Embryonic facial prominence (tissue), 1 donor: ENCODE results near the gene UTP25.
"Not testable (repeated sequence)": the region's sequence is repeated elsewhere in the genome, so short reads cannot be mapped to it uniquely, and the experiment has no call there.

Experiments used
- DNase-seq: peaks from one replicate; pipeline ENCODE4 v3.0.0-alpha.2; 2016; ENCODE audit errors: extremely low spot score

Gene UTP25

GRCh38 chr1:209871430-209871829 is 43.7 kb downstream of the UTP25 start:
- DNase-seq: no peak

- no peak for DNase-seq
Measured at GRCh38 chr1:209873067-209873799, 45.5 kb downstream of the UTP25 start.

GRCh38 chr1:209875515-209875914 is 47.7 kb downstream of the UTP25 start:
- no peak for DNase-seq

- DNase-seq: no peak
Measured at GRCh38 chr1:209876078-209876800, 48.5 kb downstream of the UTP25 start.

GRCh38 chr1:209877087-209877764 is 49.5 kb downstream of the UTP25 start:
- DNase-seq: no peak

GRCh38 chr1:209878964-209879363 is 51.2 kb downstream of the UTP25 start:
- DNase-seq: no peak

GRCh38 chr1:209879539-209879938 is 51.8 kb downstream of the UTP25 start:
- DNase-seq: no peak

DNA sequence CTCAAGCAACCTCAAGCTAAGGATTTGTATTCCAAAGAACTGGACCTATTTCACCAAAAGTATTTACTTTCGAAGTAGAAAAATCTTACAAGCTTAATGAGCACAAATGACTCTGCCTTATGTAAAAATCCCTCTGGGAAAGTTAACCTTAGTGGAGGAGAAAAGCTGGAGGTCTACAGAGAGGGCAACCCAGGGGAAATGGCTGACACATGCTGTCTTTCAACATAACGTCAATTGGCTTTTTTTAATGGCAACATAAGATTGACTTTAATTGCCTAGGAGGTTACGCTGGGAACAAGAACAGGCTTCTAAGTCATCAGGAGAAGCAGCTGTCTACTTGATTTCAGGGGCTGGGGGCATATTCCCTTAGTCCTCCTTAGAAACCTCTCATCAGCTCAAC is 52.3 kb downstream of the UTP25 start:
- DNase-seq: no peak

- DNase-seq: no peak
Measured at GRCh38 chr1:209881619-209882018, 53.8 kb downstream of the UTP25 start.

DNA sequence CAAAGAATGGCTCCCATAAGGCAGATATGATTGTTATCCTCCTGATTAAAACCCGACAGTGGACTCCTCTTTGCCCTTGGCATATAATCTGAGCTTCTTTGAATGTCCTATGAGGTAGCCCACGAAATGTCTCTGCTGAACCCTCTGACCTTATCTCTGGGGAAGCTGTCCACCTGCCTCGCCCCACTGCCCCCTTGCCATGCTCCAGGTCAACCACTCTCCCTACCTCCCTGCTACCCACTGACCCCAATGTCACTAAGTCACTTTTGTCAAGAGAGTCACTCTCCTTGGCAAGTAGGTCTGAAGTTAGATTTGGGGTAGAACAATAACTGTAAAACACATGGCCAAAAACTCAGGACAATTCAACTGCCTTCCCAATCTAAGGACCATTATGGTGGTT is 54.5 kb downstream of the UTP25 start:
- no peak for DNase-seq

GRCh38 chr1:209882942-209883340 is 55.2 kb downstream of the UTP25 start:
- no peak for DNase-seq

DNA sequence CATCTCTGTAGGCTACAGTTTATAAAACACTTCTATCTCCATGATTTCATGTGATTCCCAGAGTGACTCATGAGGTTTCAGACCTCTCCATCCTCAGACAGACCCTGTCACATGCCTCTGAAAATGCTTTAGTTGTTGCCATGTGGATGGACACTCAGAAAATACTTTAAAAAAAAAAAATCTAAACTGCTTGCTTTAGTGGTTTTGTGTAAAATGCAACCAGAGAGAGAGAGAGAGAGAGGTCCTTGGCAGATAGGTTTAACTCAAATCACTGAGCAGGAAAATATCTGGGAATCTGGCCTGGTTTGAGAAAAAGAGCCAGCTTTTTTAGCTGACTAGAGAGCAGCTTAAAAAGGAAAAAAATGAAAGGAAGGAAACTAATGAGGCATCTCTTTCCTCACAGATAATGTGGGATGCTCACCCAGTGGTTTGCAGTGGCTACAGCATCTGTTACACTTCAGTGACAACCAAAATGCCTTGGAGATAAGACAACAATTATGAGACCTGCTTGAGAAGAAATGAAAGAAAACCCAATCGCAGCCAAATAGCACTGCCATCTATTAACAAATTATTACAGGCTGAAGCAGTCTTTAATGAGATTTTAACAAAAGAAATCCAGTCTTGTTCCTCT is 55.7 kb downstream of the UTP25 start:
- DNase-seq: peak; percentile 4

DNA sequence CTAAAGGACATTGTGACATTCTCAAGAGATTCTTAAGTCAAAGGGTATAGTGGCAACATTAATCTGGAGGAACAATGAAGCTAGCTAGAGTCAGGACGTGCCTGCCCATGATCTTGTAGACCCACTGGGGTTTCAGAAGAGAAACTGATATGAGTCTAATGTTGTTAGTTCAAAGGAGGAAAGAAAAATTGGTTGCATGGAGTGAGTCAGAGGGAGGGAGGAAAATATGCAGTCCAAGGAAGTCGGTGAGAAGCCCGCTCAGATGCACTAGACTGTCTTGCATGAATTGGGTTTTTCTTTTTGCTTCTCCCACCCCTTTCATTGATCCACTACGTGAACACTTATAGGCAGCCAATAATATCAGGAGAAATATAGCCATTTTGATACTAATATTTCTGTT is 56.5 kb downstream of the UTP25 start:
- DNase-seq: peak; percentile 3

DNA sequence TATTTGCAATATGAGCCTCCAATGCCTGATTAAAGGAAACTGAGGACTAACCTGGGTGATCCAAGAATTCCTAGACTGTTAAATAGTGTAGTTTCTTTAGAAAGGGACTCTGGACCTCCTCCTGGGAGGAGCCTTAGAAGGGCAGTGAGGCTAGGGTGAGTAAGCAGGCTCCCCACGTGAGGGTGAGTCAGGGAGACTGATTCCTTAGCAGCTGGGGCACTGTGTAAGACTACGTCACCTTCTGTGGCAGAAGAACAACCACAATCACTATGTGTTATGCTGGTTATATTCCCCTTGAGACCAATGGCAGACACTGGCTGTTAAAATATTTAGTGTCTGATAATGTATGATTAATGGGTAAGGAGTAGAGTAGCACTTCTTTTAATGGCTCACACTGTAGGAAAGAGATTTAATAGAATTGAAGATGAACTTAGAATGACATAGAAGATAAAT is 56.9 kb downstream of the UTP25 start:
- DNase-seq: peak; percentile 3

GRCh38 chr1:209885403-209886218 is 57.8 kb downstream of the UTP25 start:
- DNase-seq: peak; percentile 4

DNA sequence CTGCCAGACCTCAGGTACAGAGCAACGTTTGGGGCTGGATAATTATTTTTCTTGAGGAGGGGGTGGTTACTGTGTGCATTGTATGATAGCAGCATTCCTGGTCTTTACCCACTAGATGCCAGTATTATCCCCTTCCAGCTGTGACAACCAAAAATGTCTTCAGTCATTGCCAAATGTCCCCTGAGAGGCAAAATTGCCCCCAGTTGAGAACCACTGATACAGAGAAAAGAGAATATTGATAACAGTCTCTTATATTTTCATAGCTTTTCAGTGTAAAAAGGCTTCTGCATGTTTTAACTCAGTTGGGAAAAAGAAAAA is 58.4 kb downstream of the UTP25 start:
- peak; percentile 0 for DNase-seq

DNA sequence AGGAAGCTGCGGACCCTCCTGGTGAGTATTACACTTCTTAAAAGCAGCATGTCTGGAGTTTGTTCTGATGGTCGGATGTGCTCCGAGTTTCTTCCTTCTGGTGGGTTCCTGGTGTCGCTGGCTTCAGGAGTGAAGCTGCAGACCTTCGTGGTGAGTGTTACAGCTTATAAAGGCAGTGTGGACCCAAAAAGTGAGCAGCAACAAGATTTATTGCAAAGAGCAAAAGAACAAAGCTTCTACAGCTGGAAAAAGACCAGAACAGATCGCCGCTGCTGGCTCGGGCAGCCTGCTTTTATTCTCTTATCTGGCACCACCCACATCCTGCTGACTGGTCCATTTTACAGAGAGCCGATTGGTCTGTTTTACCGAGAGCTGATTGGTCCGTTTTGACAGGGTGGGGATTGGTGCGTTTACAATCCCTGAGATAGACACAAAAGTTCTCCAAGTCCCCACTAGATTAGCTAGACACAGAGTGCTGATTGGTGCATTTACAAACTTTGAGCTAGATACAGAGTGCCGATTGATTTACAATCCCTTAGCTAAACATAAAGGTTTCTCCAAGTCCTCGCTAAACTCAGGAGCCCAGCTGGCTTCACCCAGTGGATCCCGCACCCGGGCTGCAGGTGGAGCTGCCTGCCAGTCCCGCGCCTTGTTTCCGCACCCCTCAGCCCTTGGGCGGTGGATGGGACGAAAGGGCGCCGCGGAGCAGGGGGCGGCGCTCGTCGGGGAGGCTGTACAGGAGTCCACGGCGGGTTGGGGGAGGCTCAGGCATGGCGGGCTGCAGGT is 60.7 kb downstream of the UTP25 start:
- DNase-seq: not testable (repeated sequence)

DNA sequence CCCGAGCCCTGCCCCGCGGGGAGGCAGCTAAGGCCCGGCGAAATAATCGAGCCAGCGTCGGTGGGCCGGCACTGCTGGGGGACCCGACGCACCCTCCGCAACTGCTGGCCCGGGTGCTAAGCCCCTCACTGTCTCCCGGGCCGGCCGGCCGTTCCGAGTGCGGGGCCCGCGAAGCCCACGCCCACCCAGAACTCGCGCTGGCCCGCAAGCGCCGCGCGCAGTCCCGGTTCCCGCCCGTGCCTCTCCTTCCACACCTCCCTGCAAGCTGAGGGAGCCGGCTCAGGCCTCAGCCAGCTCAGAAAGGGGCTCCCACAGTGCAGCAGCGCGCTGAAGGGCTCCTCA is 61.3 kb downstream of the UTP25 start:
- no peak for DNase-seq

DNA sequence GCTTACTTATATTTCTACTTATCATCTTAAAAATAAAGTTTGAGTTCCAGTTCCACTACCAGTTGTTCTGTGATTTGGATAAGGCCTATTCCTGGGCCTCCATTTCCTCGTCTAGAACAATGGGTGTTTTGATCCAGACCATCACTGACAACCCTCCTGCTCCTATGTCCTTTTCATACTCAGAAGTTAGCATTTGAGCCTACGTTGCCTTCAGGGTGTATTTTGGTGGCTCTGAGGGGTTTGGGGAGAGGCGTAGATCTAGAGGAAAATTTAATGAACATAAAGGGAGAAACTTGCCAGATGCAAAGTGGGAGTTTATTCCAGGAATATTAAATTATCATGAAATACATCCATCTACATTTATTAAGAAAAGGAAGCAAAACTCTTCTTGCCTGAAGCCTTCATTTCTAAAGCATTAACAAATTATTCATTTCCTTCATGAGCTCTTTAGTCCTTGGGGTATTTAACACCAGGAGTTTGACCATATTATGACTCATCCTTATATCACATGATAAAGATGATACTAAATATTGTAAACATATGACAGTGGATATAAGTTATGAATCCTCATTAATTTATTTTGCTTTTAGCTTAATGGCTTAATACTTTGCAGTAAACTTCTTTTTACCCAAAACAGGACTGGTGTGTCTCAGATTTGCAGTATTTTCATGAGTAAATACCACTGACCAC is 63.0 kb downstream of the UTP25 start:
- DNase-seq: no peak

DNA sequence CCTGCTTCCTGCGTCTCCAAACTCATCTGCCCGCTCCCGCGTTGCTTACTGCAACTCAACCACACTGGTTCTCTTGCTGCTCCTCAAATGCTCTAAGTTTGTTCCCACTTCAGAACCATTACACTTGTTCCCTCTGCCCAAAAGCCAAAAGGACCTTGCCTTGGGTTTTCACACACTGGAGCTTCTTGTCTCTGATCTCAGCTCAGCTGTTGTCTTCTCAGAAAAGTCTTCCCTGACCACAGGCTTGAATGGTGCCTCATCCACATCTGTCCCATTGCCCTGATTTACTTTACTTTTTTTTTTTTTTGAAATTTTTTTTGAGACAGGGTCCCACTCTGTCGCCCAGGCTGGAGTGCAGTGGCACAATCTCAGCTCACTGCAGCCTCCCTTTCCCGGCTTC is 66.0 kb downstream of the UTP25 start:
- no peak for DNase-seq
